ENCODE measurements around the gene BRD3OS.
"Not testable (repeated sequence)": the region's sequence is repeated elsewhere in the genome, so short reads cannot be mapped to it uniquely, and the experiment has no call there.

BRD3OS gene

DNA sequence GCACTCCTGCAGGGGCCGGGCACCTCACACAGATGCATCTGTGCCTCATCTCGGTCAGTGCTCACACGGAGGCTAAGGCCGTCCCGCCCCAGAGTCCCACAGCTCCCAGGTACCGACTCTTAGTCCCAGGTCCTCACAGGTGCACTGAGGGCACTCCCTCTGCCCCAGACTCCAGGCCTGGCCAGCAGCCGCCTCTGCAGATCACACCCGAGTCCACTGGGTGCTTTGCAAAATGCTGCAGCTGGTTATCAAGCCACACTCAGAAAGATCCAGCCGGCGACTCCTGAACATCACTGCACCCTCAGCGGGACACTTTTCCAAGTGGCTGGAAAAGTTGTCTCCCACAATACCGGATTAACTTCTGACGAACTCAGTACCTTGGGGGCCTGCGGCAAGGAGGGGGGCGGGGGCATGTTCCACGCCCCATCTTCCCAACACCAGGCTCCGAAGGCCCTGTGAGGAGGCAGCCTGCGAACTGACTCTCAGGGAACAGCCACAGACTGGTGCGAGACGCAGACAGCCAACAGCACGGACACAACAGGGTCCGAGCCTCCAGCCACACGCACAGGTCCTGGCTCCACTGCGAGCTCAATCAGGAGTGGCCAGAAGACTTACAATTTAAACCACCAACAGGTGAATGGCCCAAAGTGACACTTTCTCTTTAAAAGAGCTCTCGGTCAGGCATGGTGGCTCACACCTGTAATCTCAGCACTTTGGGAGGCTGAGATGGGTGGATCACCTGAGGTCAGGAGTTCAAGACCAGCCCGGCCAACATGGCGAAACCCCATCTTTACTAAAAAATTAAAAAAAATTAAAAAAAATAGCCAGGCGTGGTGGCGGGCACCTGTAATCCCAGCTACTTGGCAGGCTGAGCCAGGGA, 38.5 kb downstream of the BRD3OS start:
- no peak for DNase-seq (ENCODE audit: low spot score)

DNA sequence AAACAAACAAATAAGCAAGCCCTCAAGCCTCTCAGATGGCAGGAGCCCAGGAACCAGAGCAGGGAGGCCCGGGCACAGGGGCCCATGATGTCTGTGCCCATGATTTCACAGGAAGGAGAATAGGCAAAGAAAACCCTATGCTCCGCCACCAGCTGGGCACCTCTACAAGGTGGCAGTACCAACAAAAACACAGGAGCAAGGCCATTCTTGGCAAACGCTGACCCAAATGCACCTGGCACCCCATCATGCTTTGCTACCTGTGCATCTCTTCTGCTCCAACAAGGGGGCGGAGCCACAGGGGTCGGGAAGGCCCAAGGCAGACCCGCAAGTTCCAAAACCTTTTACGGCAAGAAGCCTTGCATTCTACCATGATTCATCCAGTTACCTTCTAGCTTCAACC, 39.4 kb downstream of the BRD3OS start:
- no peak for DNase-seq (ENCODE audit: low spot score)

DNA sequence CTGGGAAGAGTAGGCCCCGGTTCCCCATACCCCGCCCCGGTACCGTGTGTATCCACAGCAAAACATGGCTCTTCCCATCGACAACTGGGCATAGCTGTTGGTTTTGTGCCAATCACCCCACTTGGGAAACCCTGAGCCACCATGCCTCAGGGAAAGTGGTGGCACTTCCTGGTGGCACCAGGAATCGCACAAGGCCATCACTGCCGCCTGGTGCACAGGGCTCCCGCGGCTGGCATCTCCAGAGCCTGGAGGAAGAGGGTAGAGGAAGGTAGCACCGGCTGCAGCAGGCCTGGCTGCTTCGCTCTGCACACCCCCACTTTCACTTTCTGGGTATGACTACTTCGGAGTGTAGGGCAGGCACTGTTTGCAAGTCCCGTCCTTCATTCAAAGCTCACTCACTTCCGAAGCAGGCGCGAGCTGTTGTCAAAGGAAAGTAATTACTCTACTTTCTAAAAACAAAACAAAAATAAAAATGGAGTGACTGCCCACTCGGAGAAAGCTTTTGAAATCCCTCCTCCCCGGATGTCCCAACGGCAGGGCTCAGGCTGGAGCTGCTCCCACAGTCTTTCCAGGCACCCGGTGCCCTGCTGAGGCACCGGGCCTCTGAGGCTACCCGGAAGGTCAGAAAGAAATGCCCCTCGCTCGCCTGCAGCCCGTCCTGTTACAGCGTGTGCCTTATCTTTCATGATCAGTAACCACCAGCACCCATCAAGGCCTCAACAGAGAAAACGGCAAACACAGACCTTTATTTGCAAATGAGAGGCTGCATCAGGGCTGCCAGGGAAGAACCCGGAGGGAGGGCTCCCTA, 40.5 kb downstream of the BRD3OS start:
- peak; percentile 71 for DNase-seq (ENCODE audit: low spot score)

DNA sequence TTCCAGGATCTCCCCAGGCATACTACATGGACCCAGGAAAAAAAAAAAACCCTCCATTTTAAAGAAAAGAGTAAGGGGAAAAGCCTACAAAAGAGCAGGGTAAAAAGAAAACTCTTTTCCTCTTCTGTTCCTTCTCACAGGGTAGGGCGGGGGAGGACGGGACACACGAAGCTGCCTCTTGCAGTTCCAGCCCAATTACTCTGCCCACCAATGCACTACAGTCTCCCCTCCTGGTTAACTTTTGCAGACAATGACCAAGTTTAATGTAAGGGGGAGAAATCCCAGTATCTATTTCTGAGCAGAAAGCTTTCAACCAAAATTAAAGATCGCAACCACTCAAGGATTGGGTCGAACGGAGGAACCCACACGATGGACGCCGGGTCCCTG, 41.2 kb downstream of the BRD3OS start:
- peak; percentile 36 for DNase-seq (ENCODE audit: low spot score)

DNA sequence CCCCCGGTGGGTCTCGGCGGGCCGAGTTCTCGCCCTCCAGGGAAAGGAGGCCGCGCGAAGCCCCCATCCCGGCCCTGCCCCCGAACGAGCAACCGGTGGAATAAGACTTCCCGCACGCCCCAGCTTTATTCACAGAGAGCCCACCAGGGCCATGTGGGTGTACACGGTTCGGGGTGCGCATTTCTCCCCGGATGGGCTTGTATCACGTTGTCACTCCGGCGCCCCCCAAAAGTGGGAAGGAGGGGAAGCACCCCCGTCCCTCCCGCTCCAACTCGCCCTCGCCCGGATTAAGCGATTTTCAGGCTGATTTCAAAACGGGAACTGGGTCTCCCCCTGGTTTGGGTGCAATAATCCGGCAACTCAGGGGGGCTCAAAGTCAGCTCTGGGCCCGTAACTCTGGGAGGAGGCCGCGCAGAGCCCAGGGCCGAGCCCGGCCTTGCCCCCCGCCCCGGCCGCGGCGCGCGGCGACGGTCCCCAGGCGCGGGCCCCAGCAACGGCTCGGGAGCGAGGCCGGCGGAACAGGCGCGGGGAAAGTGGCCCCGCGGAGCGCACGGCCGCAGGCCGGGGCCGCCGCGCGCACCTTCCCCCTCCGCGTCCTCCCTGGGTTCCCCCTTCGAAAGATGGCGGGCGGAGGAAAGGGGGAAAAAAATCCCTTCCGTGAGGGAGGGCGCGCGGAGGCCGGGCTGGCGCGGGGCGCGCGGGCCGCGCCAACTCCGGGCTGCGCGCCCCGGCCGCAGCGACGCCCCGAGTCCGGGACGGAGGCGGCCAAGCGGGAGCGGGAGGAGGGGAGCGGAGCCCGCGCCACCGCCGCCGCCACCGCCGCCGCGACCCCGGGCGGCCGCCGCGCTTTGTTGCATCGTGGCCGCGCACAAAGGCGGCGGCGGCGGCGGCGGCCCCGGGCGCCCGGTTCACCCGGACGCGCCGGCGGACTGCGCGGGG, 41.9 kb downstream of the BRD3OS start:
- DNase-seq (ENCODE audit: low spot score), result peak; percentile 60

DNA sequence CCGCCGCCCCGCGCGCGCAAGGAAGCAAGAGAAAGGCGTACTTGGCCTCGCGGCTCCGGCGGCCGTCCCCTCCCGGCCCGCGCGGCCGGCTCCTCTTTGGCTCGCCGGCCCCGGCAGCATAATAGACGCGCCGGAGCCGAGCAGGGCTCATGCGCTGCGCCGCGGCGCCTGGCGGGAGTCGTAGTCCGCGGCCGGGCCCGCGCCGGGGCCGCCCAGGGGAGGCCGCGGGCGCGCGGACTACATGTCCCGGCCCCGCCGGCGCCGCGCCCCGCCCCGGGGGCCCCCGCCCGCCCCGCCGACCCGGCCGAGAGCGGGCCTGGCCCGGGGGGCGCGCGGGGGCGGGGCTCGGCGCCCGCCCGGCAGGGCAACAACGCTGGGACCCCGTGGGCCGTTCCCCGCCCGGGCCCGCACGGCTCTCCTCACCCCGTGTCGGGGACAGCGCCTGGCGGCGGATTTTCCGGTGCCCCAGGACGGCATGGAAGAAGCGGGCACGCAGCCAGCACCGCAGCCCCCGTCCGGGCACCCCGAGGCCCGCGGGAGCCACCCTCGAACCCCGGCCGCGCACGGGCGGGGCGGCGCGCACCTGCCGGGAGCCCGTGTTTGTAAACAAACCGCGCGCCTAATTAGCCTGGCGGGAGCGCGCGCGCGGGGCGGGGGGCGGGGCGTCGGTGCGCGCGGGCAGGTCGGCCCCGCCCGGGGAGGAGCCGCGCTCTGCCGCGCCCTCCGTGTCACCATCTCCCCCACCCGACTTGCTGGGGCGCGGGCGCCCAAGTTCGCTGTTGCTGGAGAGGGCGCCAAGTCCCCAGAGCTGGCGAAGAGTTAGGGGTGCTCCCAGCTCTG, 42.8 kb downstream of the BRD3OS start, which contains the start of gene BRD3:
BRD3 (minus strand) TSS at position 123 of the 840 bp plus-strand sequence. CDS start 14,549 bp downstream, outside the sequence.
- peak; percentile 98 for DNase-seq (ENCODE audit: low spot score)

DNA sequence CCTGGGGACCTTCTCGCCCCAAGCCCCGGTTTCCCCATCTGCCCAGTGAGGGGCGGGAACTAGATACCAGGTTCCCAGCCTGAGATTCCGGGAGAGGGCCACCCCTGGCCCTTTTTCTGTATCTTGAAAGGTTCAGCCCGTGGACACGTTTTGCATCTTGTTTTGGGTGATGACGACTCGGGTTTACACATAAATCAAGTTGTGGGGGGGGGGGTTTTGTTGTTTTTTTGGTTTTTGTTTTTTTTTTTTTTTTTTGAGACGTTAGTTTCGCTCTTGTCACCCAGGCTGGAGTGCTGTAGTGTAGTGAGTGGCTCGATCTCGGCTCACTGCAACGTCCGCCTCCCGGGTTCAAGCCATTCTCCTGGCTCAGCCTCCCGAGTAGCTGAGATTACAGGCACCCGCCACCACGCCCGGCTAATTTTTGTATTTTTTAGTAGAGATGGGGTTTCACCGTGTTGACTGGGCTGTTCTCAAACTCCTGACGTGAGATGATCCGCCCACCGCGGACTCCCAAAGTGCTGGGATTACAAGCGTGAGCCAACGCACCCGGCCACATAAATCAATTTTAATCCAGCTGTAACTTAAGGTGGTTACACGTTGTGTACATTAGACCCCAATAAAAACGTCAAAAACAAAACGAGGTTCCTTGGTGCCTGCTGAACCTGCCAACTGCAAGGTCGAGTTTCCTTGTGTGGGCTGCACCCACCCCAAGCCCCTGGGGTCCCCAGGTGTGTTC, 43.6 kb downstream of the BRD3OS start:
- no peak for DNase-seq (ENCODE audit: low spot score)

DNA sequence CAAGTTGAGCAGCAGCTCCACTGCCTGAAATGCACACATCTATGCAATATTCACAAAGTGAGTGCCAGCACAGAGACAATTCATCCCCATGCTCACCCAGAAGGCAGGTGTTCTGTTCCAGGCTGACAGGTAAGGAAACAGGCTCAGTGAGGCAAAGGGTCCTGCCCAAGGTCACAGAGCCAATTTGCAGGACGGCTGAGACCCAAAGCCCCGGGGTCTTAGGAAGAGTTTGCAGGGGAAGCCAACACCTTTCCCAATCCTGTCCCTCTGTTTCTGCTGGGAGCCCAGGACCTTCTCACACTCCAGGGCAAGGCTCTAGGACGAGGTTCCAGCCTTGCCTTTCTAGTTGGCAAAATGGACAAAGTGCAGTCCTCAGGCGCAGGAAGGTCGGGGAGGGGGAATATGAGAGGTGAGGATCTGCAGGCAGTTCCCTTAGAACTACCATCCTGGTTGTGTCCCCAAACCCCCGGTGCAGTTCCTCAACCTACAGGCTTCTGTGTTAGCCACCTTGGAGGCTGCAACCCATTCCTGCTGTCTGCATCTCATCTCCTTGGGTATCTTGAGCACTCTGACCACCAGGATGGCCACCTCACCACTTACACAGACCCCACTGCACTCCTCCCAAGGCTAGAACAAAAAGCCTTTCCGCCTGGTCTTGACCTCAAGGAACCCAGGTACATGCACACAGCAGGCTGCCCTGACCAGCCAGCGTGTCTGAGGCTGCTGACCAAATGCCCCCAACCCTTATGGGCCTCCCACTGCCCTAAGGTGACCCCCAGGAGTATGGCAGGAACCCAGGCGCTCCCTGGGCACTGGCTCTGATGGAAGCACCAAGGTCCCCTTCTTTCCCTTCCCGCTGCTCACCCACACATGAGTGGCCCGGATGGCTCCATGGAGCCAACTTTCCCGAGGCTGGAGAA, 44.5 kb downstream of the BRD3OS start:
- DNase-seq (ENCODE audit: low spot score), result no peak

DNA sequence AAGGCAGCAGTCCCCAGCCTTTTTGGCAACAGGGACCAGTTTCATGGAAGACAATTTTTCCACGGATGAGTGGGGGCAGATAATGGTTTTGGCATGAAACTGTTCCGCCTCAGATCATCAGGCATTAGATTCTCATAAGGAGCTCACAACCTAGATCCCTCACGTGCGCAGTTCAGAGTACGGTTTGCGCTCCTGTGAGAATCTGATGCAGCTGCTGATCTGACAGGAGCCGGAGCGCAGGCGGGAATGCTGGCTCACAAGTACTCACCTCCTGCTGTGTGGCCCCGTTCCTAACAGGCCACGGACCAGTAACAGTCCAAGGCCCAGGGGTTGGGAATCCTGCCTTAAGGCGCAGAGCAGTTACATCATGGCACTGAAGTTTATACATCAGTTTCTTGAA, 45.9 kb downstream of the BRD3OS start:
- no peak for DNase-seq (ENCODE audit: low spot score)

DNA sequence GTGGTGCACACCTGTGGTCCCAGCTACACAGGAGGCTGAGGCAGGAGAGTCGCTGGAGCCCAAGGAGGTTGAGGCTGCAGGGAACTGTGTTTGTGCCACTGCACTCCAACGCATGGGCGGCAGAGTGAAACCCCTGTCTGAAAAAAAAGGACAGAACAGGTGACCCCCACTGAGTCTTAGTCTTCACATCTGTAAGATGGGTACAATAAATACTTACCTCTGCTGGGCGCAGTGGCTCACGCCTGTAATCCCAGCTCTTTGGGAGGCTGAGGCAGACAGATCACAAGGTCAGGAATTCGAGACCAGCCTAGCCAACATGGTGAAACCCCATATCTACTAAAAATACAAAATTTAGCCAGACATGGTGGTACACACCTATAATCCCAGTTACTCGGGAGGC, 47.4 kb downstream of the BRD3OS start:
- not testable (repeated sequence) for DNase-seq (ENCODE audit: low spot score)

DNA sequence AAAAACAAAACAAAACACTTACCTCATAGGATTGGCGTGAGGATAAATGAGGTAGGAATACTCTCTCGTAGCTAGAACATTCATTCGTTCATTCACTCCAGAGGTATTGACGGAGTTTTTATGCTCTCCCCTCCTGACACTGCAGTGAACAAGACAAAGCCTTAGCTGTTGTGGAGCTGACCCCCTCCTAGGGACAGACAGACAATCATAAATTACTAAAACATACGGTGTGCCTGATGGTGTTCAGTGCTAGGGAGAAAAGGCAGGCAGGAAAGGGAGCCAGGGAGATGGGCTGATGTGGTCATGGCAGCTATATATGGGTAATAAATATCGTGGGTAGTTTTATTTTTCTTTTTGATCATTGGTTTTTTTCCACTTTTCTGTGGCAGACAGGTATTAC, 48.2 kb downstream of the BRD3OS start:
- DNase-seq (ENCODE audit: low spot score), result peak; percentile 5

DNA sequence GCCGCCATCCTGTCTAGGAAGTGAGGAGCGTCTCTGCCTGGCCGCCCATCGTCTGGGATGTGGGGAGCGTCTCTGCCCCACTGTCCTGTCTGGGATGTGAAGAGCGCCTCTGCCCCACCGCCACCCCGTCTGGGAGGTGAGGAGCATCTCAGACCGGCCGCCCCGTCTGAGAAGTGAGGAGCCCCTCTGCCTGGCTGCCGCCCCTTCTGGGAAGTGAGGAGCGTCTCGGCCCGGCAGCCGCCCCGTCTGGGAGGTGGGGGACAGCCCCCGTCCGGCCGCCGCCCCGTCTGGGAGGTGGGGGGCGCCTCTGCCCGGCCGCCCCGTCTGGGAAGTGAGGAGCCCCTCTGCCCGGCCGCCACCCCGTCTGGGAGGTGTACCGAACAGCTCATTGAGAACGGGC, 50.4 kb downstream of the BRD3OS start:
- DNase-seq (ENCODE audit: low spot score), result not testable (repeated sequence)

DNA sequence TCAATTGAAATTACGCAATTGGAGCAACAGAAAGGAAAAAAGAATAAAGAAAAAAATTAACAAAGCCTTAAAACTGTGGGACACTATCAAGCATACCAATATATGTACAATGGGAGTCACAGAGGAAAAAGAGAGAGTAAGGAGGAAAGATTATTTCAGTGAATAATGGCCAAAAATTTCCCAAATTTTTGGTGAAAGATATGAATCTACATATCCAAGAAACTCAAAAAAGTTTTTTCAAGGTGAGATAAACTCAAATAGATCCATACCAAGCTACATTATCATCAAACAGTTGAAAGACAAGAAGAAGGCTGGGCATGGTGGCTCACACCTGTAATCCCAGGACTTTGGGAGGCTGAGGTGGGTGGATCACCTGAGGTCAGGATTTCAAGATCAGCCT, 51.4 kb downstream of the BRD3OS start:
- DNase-seq (ENCODE audit: low spot score), result no peak
